NB4 (cell line): Measurements from ENCODE around the gene GRIK4.

Experiments used
- MYC ChIP-seq: IDR thresholded peaks from 2 replicates; pipeline ENCODE4 v1.6.1; 2011; ENCODE audit warnings: low read depth, low read length
- POLR2A ChIP-seq: IDR thresholded peaks from 2 replicates; pipeline ENCODE4 v1.6.1; 2011; ENCODE audit warnings: mild to moderate bottlenecking; ENCODE audit not compliant: insufficient read length; ENCODE audit errors: extremely low read depth
- TF ChIP-seq, protein P1 (sequence below): IDR thresholded peaks from one replicate; pipeline ENCODE4 v1.5.1; 2012; ENCODE audit warnings: low read depth, low read length
- TF ChIP-seq, protein P2 (sequence below): IDR thresholded peaks from 2 replicates; pipeline ENCODE4 v1.6.1; 2011; ENCODE audit warnings: low read depth, low read length

DNA sequence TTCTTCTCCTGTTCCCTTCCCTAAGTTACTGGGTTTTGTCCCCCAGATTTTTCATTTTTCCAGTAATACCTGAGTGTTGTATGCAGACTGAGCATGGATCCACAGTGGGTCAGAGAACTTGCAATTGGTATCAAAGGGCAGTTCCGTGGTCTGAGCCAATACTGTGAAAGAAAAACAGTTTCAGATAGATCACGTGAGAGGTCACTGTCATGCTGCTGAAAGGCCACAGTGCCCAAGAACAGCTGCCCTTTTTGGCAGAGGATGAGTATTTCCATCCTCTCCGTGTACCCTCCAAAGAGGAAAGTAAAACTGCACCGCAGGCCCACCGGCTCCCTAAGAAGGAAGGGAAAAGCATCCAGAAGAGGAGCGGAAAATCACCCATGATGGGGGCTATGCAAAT, 439.3 kb downstream of the GRIK4 start:
- TF ChIP-seq, protein P1, sequence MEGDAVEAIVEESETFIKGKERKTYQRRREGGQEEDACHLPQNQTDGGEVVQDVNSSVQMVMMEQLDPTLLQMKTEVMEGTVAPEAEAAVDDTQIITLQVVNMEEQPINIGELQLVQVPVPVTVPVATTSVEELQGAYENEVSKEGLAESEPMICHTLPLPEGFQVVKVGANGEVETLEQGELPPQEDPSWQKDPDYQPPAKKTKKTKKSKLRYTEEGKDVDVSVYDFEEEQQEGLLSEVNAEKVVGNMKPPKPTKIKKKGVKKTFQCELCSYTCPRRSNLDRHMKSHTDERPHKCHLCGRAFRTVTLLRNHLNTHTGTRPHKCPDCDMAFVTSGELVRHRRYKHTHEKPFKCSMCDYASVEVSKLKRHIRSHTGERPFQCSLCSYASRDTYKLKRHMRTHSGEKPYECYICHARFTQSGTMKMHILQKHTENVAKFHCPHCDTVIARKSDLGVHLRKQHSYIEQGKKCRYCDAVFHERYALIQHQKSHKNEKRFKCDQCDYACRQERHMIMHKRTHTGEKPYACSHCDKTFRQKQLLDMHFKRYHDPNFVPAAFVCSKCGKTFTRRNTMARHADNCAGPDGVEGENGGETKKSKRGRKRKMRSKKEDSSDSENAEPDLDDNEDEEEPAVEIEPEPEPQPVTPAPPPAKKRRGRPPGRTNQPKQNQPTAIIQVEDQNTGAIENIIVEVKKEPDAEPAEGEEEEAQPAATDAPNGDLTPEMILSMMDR, result no peak
- TF ChIP-seq POLR2A, result no peak
- TF ChIP-seq, protein P2, sequence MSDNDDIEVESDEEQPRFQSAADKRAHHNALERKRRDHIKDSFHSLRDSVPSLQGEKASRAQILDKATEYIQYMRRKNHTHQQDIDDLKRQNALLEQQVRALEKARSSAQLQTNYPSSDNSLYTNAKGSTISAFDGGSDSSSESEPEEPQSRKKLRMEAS, result no peak
- no peak for TF ChIP-seq MYC
